Colon (tissue), 2 donors: ENCODE results near the gene PRM2.

Experiments used
- FAIRE-seq: peaks from 2 replicates; lab custom pipeline; 2012; peaks lifted over from hg19 to GRCh38; lab: Jason Lieb, UNC
- donor health status: control.
- donor health status: control.

The PRM2 gene

DNA sequence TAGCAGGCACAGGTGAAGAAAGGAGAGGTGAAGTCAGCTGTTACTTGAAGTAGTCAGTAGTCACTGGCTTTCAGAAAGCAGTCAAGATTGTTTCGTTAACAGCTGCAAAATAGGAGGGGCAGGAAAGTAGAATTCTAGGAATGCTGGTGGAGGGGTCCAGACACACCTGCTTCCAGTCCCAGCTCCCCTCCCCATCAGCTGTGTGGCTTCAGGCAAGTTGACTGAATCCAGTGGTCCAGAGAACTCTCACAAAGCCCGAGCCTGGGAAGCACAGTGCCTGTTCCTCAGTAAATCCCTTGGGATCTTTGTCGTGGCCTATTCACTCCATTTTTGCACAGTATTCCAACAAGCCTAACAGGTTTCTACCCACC lies 15.7 kb downstream of the PRM2 start:
- no peak for FAIRE-seq

DNA sequence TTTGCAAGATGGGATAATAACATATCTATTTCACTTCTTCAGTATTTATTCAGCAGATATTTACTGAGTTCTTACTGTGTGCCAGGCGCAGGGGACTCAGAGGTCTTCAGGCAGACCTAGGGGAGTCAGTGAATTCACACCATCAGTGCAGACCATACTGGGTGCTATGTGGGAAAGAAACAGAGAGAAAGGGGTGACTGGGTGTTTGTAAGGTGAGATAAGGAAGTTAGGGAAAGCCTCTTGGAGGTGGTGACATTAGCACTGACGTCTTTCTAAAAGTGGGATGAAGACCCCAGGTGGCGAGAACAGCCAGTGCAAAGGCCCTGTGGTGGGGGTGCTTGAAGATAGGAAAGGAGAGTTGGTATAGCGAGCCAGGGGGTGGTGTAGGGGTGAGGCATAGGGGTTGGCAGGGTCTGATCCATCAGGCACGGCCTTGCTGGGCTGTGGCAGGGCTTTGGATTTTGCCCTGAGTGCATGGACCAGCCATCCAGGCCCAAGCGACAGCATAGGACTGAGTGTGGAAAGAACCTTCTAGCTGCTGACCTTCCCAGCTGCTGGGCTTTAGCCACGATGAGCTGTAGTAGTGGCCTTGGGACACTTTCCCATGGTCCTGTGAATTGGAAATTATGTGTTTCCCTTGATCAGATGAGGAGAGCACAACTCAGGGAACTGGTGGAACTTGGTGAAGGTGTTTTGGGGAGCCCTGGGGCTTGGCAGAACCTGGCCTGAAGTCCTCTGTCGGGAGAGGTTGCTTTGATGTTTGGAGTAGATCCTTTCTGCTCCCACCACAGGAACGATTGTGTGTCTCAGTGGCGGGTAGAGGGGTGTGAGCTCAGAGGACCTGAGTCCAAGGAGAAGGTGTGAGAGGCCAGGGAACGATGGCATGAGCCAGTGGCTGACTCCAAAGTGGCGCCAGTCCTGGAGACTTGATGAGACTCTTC lies 16.4 kb downstream of the PRM2 start:
- no peak for FAIRE-seq

DNA sequence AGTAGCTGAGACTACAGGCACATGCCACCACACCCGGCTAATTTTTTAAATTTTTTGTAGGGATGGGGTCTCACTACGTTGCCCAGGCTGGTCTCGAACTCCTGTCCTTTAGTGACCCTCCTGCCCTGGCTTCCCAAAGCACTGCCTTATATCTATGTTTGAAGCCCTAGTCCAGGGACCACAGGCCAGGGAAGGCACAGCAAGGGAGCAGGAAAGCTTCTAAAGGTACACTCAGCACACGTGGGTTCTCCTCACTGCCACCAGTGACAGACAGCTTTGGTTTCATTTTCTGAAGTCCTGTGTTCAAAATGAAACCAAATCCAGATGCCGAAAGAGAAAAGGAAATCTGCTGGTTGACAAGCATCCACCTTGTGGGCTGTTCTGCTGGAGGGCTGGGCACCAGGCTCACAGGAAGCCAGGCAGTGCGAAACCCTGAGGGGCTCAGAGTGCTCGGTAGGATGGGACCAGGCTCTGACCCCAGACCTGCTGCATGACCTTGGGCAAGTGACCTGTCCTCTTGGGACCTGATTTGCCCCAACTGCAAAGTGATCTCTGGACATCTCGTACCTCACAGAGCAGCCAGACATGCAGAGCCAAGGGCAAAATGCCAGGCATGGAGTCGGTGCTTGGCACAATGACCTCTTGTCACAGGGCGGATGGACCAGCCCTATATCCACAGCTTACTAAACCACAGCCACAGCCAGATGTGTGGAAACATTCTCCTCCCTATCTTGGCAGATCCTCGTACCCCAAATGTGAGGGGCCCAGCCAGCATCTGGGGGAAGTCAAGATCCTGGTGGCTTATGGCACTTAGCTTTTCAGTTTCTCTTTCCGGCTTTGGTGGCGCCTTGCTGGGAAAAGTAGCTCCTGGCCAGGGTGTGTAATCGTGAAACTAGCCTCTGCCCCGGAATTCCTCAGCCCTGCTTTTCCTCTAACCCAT lies 17.5 kb downstream of the PRM2 start:
- FAIRE-seq: no peak

DNA sequence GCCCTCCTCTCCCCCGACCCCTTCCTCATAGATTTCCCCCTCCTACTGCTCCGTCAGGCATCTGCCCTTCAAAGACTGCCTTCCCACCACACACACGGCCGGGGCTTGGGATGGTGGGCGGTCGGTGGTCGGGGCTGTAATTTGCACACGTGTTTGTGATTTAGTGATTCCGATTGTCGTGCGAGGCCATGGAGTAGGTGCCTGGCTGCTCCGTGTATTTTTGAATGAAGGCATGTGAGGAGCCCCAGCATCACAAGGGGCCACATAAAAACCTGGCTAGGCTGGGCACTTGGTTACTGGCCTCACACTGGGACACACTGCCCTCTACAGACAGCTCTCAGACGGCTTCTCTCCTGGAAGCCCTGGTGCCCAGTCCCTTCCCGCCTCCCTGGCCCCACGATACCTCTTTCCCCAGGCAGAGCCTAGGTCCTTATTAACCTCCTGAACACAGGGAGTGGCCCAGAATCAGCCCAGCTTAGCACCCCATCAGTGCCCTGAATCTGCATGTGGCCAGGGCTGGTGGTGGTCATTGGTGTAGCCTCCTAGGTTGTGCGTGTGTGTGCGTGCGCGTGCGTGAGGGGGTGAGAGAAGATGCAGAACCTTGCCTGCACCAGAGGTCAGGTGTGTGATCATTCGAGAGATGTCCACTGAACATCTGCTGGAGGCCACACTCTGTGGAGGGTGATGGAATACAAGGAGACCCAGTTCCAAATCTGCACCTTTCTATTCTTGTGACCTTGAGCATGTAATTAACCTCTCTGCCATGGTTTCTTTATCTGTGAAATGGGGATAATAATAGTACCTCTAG lies 18.9 kb downstream of the PRM2 start:
- no peak for FAIRE-seq

DNA sequence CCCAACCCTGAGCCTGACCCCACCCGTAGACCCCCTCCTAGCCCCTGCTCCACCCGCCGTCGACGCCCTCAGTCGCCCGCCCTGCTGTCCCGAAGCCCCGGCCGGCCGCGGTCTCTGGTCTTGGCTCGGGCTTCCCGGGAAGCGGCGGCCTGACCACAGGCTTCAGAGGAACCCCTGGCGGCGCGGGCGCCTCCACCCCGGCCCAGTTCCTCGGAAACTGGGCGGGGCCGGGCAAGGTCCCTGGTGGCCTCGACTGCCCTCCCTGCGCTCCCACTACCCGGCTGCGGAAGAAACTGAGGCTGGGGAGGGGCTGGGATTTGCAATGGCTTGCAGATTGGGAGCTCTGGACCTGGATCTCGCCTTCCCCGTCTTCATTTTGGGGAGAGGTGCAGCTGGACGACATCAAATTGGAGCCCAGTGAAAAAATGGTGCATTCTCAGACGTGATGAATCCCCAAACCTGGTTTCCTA lies 19.6 kb downstream of the PRM2 start:
- FAIRE-seq: no peak

DNA sequence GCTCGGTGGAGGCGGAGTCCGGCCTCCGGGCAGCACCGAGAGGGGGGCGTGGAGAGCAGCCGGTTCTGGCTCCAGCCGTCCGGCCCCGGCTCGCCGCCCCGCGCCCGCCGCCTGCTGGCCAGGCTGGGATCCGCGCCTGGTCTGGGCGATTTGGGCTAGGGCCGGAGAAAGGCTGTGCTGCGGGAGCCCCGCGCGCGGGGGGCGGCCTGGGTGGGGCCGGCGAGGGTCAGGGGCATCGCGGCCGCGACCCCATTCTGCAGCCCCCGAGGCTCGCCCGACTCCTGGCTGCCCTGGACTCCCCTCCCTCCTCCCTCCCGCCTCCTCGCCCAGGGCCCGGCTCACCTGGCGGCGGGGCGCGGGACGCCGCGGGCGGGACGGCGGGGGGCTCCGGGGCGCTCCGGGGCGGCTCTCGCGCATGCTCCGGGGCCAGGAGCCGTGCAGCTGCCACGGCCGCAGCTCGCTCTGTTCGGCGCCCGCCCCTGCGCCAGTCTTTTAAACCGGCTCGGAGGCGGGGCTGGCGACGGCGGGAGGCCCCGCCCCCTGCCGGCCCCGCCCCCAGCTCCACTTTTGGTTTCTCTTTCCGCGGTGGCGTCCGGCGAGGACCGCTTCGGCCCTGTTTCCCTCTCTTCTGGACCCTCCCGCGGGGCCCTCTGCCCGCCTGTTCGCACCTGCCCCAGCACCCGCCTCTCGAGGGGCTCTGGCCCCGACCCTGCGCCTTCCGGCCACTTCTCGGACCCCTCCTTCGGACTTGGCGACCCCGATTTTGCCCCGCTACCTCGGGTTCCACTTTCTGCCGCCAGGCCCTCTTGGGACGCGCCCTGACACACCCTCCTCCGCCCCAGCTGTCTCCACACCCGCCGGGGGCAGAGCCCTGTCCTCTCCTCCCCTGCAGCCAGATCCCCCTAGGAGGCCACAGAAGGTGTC lies 20.3 kb downstream of the PRM2 start, which contains the start of gene SOCS1:
Gene SOCS1 (minus strand): TSS at position 468 of the 924 bp plus-strand sequence. CDS start 726 bp downstream, outside the sequence.
- FAIRE-seq: no peak

DNA sequence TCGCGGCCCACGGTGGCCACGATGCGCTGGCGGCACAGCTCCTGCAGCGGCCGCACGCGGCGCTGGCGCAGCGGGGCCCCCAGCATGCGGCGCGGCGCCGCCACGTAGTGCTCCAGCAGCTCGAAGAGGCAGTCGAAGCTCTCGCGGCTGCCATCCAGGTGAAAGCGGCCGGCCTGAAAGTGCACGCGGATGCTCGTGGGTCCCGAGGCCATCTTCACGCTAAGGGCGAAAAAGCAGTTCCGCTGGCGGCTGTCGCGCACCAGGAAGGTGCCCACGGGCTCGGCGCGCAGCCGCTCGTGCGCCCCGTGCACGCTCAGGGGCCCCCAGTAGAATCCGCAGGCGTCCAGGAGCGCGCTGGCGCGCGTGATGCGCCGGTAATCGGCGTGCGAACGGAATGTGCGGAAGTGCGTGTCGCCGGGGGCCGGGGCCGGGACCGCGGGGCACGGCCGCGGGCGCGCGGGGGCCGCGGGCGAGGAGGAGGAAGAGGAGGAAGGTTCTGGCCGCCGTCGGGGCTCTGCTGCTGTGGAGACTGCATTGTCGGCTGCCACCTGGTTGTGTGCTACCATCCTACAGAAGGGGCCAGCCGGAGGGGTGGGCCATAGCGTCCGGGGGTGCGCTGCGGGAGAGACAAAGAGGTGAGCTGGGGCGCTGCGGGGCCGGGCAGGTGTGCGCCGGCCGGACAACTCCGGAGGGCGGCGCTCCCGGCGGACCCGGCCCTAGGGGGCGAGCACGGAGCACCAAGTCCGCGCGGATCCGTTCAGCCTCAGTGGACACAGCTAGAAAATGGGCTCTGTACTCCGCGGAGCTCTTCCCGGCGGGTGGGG lies 21.2 kb downstream of the PRM2 start:
- no peak for FAIRE-seq

DNA sequence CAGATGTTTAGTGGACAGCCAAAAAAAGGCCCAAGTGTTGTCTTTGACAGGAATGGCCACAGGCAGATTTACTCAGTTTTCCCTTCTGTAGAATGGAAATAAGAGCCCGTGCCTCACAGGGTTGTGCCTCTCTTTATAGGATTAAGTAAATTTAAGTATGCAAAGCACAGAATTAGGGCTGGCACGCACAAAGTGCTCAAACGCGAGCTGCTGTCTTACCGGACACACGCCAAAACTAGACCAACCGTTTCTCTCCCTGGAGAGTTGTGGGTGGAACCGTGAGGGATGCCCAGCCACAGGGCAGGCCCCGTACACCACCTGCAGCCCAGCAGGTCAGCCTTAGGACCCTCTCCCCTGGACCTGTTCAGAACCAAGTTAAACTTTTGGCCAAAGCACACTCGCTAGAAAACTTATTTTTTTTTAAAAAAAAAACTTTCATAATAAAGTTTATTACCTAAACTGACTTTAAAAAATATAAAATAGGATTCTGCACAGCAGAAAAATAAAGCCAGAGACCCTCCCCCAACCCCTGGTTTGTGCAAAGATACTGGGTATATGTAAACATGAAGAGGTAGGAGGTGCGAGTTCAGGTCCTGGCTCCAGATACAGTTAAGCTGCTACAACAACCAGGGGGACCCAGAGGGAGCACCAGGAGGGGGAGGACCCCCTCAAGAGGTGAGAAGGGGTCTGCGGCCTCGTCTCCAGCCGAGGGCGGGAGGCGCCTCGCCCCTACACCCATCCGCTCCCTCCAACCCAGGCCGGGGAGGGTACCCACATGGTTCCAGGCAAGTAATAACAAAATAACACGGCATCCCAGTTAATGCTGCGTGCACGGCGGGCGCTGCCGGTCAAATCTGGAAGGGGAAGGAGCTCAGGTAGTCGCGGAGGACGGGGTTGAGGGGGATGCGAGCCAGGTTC lies 22.0 kb downstream of the PRM2 start:
- no peak for FAIRE-seq

DNA sequence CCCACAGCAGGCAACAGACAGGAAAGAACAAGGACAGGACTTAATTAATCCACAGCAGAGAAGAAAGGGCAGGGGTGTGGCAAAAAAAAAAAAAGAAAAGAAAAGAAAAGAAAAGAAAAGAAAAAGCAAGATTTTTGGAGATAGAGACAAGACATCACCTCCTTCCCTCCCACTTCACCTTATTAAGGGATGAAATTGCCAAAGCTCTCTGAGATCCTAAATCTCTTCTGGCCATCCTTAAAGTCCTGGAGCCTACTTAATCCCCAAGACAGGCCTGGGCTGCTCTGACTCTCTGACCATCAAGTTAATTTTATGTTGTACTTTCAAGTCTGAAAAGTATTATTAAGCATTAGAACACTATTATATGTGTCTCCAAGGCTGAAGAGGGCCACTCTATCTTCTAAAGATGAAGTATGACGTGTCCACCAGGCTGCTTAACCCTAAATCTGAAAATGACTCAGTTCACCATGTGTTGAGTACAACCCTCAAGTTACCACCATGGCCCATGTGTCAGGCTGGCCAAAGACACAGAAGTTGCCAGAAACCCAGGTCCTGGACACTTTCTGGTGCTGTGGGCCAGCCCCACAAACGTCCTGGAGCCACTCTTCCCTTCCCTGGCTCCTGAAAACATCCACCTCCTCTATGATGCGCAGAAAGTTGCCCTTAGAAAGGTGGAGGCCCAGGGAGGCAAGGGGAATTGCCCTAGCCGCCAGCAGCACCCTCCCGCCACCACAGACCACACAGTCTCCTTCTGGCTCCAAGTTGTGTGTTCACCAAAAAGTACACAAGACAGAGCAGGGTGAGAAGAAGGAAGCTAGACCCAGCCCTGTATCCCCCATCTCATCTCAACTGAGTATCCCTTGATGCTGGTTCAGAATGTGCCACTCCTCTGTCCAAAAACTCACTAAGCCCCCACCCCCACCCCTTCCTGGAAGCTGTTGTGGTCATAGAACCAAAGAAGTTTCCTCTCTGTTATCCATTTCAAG lies 23.0 kb downstream of the PRM2 start:
- FAIRE-seq: no peak

DNA sequence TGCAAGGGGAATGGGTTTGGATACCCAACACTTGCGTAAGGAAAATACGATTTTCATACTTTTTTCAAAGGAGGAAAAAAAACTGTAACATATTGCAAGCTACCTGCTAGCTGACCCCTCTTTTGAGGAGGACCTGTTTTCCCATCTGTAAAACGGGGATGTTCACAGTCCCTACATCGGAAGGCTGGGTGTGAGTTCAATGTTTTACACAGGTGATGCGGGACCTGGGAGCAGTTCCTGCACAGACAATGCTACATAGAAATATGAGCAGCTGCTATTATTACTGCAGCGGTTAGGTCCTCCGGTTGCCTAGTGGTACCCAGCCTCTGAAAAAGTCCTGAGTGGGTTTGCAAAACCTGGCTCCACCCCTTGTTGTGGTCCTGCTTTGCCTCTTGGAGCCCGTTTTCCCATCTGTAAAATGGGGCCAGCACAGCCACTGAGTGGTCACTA lies 23.8 kb downstream of the PRM2 start:
- no peak for FAIRE-seq

DNA sequence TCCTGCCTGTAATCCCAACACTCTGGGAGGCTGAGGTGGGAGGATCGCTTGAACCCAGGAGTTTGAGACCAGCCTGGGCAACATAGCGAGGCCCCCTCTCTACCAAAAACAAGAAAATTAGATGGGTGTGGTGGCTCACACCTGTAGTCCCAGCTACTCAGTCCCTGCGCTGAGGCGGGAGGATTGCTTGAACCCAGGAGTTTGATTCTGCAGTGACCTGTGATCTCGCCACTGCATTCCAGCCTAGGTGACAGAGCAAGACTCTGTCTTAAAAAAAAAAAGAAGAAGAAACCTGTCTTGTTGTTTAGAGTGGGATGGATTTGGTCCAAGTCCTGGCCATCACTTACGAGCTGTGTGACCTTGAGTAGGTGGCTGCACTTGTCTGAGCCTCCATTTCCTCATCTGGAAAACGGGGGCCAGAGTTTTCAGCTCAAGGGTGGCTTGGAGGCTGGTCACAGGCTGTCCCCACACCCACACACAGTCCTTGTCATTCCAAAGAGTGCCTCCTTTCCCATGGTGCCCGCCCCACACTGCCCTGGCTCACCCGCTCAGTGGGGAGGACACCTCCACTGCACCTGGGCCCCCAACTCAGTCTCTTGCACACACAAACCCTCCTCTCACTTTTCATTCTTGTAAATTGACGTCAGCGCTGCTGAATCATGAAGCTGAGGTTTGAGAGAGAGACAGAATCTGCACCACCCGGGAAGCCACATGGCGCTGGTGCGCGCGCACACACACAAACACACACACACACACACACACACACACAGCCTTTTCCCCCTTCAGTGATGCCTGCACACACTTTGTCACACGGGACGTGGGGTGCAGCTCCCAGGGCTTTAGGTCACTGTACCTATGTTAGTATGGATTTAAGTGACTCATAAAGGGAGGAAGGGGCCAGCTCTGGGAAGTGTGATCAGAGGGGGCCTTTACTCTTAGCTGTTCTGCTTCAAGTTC lies 24.5 kb downstream of the PRM2 start:
- no peak for FAIRE-seq

DNA sequence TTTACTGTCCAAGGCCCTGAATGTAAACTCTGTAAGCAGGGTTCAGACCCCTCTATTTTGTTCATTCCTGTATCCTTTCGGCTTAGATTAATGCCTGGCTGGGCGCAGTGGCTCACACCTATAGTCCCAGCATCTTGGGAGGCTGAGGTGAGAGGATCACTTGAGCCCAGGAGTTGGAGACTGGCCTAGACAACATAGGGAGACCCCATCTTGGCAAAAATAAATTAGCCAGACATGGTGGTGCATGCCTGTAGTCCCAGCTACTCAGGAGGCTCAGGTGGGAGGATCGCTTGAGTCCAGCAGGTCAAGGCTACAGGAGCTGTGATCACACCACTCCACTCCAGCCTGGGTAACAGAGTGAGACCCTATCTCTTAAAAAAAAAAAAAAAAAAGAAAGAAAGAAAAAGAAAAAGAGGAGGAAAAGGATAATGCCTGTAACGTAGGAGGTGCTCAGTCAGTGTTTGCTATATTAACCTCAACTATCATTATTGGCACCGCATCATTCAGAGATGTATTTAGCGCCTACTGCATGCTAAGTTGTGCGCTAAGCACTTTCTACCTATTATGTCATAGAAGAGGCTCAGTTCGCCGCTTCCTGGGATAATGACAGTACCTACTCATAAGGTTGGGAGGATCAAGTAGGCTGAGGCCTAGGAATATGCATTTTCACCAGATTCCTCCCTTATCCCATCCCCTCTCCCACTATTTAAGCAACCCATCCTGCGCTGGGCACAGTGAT lies 25.3 kb downstream of the PRM2 start:
- FAIRE-seq: no peak

DNA sequence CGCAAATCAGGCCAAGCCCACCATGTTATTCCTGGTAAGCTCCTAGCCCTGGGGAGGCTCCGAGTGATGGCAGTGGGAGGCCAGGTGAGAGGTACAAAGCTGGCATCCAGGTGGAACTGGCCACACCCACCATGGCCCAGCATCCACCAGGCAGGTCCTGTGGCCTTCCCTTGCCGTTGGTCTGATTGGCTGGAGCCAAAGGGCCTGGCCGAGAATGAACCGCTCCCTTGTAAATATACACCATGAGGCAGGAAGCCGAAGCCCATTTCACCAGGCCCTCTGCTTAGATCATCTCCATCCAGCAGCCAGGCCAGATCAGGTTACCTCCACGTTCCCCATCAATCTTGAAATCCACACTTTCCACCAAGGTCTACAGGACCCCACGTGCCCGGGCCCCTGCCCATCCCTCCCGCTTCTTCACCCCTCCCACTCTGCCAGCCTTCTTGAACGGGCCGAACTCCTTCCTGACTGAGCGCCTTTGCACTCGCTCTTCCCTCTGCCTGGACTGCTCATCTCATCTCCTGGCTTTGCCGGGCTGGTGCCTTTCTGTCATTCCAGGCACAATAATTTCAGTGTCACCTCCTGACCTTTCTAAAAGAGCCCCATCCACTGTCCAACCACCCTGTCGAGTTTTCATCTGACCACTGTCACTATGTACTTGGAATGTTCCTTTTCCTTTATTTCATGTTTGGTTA lies 26.0 kb downstream of the PRM2 start:
- FAIRE-seq: no peak

DNA sequence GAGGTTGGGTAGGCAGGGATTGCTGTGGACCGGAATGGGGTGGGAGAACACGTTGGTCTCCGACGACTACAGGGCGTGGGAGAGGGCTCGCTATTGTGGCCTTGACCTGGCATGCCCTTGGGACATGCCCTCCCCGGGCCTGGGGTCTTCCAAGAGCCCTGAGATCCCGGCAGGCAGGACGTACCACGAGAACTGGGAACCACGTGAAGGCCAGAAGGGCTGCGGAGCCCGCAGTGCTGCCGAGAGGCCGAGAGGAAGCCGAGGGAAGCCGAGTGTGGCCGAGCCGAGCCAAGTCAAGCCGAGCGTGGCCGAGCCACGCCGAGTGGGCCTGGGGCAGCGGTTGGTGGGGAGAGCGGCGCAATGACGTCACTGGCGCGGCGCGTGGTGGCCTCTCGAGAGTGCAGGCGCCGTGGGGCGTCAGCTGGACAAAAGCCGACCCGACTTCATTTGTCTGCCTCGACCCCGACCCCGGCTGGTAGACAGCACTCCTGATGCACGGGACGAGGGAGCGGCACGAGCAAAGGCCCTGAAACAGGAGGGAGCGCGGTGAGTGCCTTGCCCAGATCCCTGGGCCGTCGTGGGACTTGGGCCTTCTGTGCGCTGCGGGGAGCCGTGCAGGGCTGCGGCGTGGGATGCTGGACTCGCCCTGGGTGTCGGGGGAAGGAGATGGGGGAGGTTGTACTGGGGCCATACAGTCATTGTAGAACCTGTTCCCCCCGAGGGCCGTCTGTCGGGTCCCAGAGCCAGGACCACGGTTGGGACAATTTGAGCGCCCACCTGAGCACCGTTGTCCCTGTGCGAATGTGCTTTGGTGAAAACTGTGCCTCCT lies 26.8 kb downstream of the PRM2 start:
- FAIRE-seq: no peak
